Measurements from ENCODE around the gene RC3H1.

Gene RC3H1

DNA sequence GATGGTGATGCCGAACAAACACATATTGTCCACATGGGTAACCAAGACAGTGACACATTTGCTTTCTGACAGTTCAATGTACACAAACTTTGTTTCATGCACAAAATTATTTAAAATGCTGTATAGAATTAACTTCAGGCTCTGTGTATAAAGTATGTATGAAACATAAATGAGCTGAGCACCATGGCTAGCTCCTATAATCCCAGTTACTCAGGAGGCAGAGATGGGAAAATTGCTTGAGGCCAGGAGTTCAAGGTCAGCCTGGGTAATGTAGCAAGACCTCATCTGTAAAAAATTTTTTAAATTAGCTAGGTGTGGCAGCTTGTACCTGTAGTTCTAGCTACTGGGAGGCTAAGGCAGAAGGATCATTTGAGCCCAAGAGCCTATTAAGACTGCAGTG, 19.2 kb upstream of the RC3H1 start:
- Mint-ChIP-seq H3K4me3 (no peak overlapping the region), H3K27ac (no peak overlapping the region), H3K36me3 (ENCODE audit: low read depth) (no peaks in the 10 kb centered on the region), H3K27me3 (ENCODE audit: low read depth) (no peaks in the 10 kb centered on the region), H3K4me1 (no peaks in the 10 kb centered on the region), H3K9me3 (no peaks in the 10 kb centered on the region)
- no peak for TF ChIP-seq CTCF (IDR thresholded peaks at IDR 0.05; ENCODE audit: unreplicated experiment in 3 of 3)

DNA sequence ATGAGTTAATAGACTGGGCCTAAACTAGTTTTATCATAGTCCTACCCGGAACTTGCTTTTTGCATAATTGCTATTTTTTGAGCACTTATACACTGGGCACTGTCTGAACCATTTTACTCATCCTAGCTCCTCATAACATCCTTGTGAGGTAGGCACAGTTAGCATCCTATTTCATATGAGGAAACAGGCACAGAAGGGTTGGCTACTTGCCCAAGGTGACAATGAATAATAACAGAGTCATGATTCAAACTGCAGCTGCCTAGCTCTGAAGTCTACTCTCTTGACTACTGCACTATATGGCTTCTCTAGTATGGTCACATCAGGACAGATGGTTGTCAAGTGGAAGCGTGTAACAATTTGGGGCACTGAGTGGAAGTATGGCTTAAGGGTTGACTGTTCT, 18.2 kb upstream of the RC3H1 start:
- Mint-ChIP-seq H3K4me3 (no peak overlapping the region), H3K4me1 (no peaks in the 10 kb centered on the region), H3K36me3 (ENCODE audit: low read depth) (no peaks in the 10 kb centered on the region), H3K9me3 (no peaks in the 10 kb centered on the region), H3K27me3 (ENCODE audit: low read depth) (no peaks in the 10 kb centered on the region), H3K27ac (no peak overlapping the region)
- no peak for TF ChIP-seq CTCF (IDR thresholded peaks at IDR 0.05; ENCODE audit: unreplicated experiment in 3 of 3)

DNA sequence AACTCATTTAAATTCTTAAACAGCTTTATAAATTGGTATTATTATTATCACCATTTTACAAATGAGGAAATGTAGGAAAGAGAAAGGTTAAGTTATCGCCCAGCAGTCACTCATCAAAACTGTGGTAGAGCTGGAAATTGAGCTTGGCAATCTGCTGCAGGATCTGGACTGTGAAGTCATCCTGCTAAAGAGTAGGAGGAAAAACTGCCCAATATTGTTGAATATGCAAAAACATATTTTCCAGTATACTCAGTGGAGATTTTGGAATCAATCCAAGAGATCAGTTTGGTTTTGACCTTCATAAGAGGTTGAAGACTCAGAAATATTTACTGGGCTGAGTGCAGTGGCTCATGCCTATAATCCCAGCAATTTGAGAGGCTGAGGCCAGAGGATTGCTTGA, 16.9 kb upstream of the RC3H1 start:
- Mint-ChIP-seq H3K9me3 (no peaks in the 10 kb centered on the region), H3K27ac (no peak overlapping the region), H3K36me3 (ENCODE audit: low read depth) (no peaks in the 10 kb centered on the region), H3K4me3 (no peak overlapping the region), H3K27me3 (ENCODE audit: low read depth) (no peaks in the 10 kb centered on the region), H3K4me1 (no peaks in the 10 kb centered on the region)
- TF ChIP-seq CTCF (IDR thresholded peaks at IDR 0.05; ENCODE audit: unreplicated experiment in 3 of 3), result no peak

DNA sequence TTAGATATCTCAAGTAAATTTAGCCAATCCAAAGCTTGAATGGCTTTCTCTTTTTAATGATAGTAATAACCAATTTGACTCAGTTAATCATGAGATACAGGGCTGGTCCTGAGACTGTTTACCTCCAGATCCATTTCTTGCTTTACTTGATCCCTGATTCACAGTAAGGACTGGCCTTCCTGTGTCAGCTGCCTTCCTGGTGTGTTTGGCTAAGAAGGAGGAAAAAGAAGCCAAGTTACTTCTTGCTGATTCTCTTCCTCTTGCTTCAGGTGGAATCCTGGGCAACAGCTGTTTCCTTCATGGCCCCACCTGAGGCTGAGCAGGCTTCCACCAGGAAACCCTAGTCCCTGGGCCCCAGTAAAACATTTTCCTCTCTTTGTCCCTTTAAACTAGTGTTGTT, 14.6 kb upstream of the RC3H1 start:
- H3K4me3 Mint-ChIP-seq, result no peak overlapping the region
- no peaks in the 10 kb centered on the region for H3K36me3 Mint-ChIP-seq (ENCODE audit: low read depth)
- no peaks in the 10 kb centered on the region for H3K4me1 Mint-ChIP-seq
- TF ChIP-seq CTCF (IDR thresholded peaks at IDR 0.05; ENCODE audit: unreplicated experiment in 3 of 3), result no peak
- no peaks in the 10 kb centered on the region for H3K27me3 Mint-ChIP-seq (ENCODE audit: low read depth)
- no peaks in the 10 kb centered on the region for H3K9me3 Mint-ChIP-seq
- no peak overlapping the region for H3K27ac Mint-ChIP-seq

DNA sequence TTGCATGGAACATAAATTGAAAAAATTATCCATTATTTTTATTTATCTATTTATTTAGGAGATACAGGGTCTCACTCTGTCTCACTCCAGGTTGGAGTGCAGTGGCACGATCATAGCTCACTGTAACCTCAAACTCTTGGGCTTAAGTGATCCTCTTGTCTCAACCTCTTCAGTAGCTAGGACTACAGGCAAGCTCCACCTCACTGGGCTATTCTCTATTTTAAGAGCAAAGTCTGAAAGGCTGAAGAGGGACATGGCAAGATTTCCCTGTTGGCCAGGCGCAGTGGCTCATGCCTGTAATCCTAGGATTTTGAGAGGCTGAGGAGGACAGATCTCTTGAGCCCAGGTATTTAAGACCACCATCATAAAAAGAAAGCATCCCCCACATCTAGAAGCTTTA, 14.0 kb upstream of the RC3H1 start:
- no peaks in the 10 kb centered on the region for H3K4me1 Mint-ChIP-seq
- H3K4me3 Mint-ChIP-seq, result no peak overlapping the region
- no peaks in the 10 kb centered on the region for H3K36me3 Mint-ChIP-seq (ENCODE audit: low read depth)
- no peak overlapping the region for H3K27ac Mint-ChIP-seq
- H3K9me3 Mint-ChIP-seq, result no peaks in the 10 kb centered on the region
- no peak for TF ChIP-seq CTCF (IDR thresholded peaks at IDR 0.05; ENCODE audit: unreplicated experiment in 3 of 3)
- H3K27me3 Mint-ChIP-seq (ENCODE audit: low read depth), result no peaks in the 10 kb centered on the region

GRCh38 chr1:174032671-174033222, 10.6 kb upstream of the RC3H1 start:
- no peak for TF ChIP-seq CTCF (IDR thresholded peaks at IDR 0.05; ENCODE audit: unreplicated experiment in 3 of 3)
- no peak overlapping the region for H3K27ac Mint-ChIP-seq
- H3K4me3 Mint-ChIP-seq, result no peak overlapping the region
- no peaks in the 10 kb centered on the region for H3K27me3 Mint-ChIP-seq (ENCODE audit: low read depth)
- no peaks in the 10 kb centered on the region for H3K9me3 Mint-ChIP-seq
- no peaks in the 10 kb centered on the region for H3K36me3 Mint-ChIP-seq (ENCODE audit: low read depth)
- H3K4me1 Mint-ChIP-seq, result no peaks in the 10 kb centered on the region
